Measurements from ENCODE around the gene THSD7B. TPM values are rescaled to one million over a fixed set of nuclear protein-coding genes. Genes with fewer than 3 reads are reported as not detected.
A peak's percentile ranks its signal among the peaks of the same experiment; 100 is the strongest.

The THSD7B gene
- polyA plus RNA-seq, 1 donor from 2014 or later: 0.46 TPM

GRCh38 chr2:137676346-137676745, 911.0 kb downstream of the THSD7B start:
- TF ChIP-seq REST (IDR thresholded peaks at IDR 0.05; ENCODE audit: borderline replicate concordance) (no peak), CTCF (IDR thresholded peaks at IDR 0.05; ENCODE audit: poor library complexity, severe bottlenecking) (no peak), RAD21 (conservative IDR thresholded peaks at IDR 0.05) (no peak), MXI1 (conservative IDR thresholded peaks at IDR 0.05; ENCODE audit: poor library complexity, severe bottlenecking) (no peak), EZH2 (IDR thresholded peaks at IDR 0.05; ENCODE audit: borderline replicate concordance, insufficient read depth, low read length, poor library complexity, severe bottlenecking) (no peak), TAF1 (IDR thresholded peaks at IDR 0.05; ENCODE audit: low read depth) (no peak), SMC3 (conservative IDR thresholded peaks at IDR 0.05; ENCODE audit: poor library complexity) (no peak)

GRCh38 chr2:137677466-137677865, 912.1 kb downstream of the THSD7B start:
- no peaks in the 10 kb centered on the region for H3K9me2 ChIP-seq (ENCODE audit: insufficient read depth, low read length)
- no peaks in the 10 kb centered on the region for H3K79me2 ChIP-seq (replicated peaks; ENCODE audit: insufficient read depth, low read length)
- H3K27me3 ChIP-seq (ENCODE audit: insufficient read depth, low read depth, low read length): no peaks in the 10 kb centered on the region
- H3K27ac ChIP-seq (ENCODE audit: low read length): no peak overlapping the region
- no peak overlapping the region for H3K4me3 ChIP-seq (ENCODE audit: low read length)
- no peak overlapping the region for H2AFZ ChIP-seq (ENCODE audit: low read depth, low read length)
- no peaks in the 10 kb centered on the region for H3K36me3 ChIP-seq (ENCODE audit: insufficient read depth, low read length)
- no peaks in the 10 kb centered on the region for H4K20me1 ChIP-seq (ENCODE audit: insufficient read depth)
- no peak overlapping the region for H3K9ac ChIP-seq (ENCODE audit: low read length)
- H3K4me2 ChIP-seq (ENCODE audit: low read length): no peak overlapping the region
- H3K9me3 ChIP-seq (ENCODE audit: low read length): no peaks in the 10 kb centered on the region
- TF ChIP-seq SMC3 (conservative IDR thresholded peaks at IDR 0.05; ENCODE audit: poor library complexity) (peak; percentile 66), RAD21 (conservative IDR thresholded peaks at IDR 0.05) (peak; percentile 64), EZH2 (IDR thresholded peaks at IDR 0.05; ENCODE audit: borderline replicate concordance, insufficient read depth, low read length, poor library complexity, severe bottlenecking) (no peak), TAF1 (IDR thresholded peaks at IDR 0.05; ENCODE audit: low read depth) (no peak), MXI1 (conservative IDR thresholded peaks at IDR 0.05; ENCODE audit: poor library complexity, severe bottlenecking) (no peak), CTCF (IDR thresholded peaks at IDR 0.05; ENCODE audit: poor library complexity, severe bottlenecking) (peak; percentile 63), EP300 (conservative IDR thresholded peaks at IDR 0.05; ENCODE audit: poor library complexity, severe bottlenecking) (no peak), POLR2AphosphoS5 (IDR thresholded peaks at IDR 0.05) (no peak), REST (IDR thresholded peaks at IDR 0.05; ENCODE audit: borderline replicate concordance) (no peak)
- no peaks in the 10 kb centered on the region for H3F3A ChIP-seq (ENCODE audit: insufficient read depth, low read length, poor library complexity, severe bottlenecking)

More at GRCh38 chr2:137676346-137676745, 911.0 kb downstream of the THSD7B start:
- Histone ChIP-seq H3K9me3 (ENCODE audit: low read length) (no peaks in the 10 kb centered on the region), H3K27ac (ENCODE audit: low read length) (no peak overlapping the region), H3K4me2 (ENCODE audit: low read length) (no peak overlapping the region), H2AFZ (ENCODE audit: low read depth, low read length) (no peak overlapping the region), H3K79me2 (replicated peaks; ENCODE audit: insufficient read depth, low read length) (no peaks in the 10 kb centered on the region), H3K9me2 (ENCODE audit: insufficient read depth, low read length) (no peaks in the 10 kb centered on the region), H3F3A (ENCODE audit: insufficient read depth, low read length, poor library complexity, severe bottlenecking) (no peaks in the 10 kb centered on the region), H4K20me1 (ENCODE audit: insufficient read depth) (no peaks in the 10 kb centered on the region), H3K4me3 (ENCODE audit: low read length) (no peak overlapping the region), H3K9ac (ENCODE audit: low read length) (no peak overlapping the region), H3K27me3 (ENCODE audit: insufficient read depth, low read depth, low read length) (no peaks in the 10 kb centered on the region), H3K36me3 (ENCODE audit: insufficient read depth, low read length) (no peaks in the 10 kb centered on the region)
